GM18519 (cell line): ENCODE measurements around the gene MPPED1.

Experiments
- ATAC-seq: cut with Tn5 transposase; IDR thresholded peaks from one replicate; pipeline ENCODE4 v1.9.1; 2021; ENCODE audit warnings: mild to moderate bottlenecking, moderate library complexity; ENCODE audit not compliant: unreplicated experiment, low FRiP score

Gene MPPED1

DNA sequence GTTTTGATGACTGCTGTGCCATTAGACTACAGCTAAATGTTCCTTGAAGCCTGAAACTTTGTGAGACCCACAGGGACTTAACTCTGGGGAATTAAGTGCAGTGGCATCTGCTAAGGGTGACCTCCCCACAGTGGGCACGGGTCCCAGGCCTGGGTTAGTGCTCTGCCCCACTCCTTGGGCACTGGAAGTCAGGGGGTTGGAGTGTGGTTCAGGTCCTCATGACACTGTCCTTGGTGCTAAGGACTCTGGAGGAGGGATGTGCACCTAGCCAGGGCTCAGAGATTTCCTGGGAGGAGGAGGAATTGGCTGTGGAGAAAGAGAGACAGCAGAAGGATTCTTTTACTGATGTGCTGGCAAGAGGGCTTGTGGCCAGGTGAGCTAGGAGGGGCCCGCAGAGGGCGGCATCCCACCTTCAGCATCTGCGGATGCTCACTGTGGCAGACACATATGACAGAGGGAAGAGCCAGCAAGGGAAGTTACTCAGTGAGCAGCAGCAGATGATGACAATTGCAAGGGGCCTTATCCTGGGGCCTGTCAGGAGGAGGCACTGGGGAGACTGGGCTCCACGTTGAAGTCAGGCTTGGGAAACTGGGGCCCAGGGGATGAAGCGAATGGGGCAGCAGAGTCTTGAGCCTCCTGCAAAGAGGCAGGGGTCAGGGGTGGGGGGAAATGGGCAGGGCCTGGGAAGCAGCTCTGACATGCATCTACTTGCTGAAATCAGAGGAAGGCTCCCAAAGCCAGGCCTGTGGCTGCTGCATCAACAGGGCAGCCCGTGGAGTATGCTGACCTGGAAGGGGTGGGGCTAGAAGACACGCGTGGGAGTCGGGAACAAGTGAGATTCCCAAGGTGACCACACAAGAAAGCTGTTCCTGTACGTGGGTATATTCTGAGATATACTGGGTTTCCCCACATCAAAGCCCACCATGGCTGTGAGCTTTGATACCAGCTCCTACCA lies 144.0 kb downstream of the MPPED1 start:
- no peak for ATAC-seq
